ENCODE measurements around the gene C11orf24.
"Not testable (repeated sequence)": the region's sequence is repeated elsewhere in the genome, so short reads cannot be mapped to it uniquely, and the experiment has no call there.

The C11orf24 gene

GRCh38 chr11:68271781-68272608 lies at the start of gene C11orf24:
C11orf24 (minus strand) TSS chr11:68271973; CDS start chr11:68263767, 8,206 bp downstream.
- peak; percentile 95 for DNase-seq

DNA sequence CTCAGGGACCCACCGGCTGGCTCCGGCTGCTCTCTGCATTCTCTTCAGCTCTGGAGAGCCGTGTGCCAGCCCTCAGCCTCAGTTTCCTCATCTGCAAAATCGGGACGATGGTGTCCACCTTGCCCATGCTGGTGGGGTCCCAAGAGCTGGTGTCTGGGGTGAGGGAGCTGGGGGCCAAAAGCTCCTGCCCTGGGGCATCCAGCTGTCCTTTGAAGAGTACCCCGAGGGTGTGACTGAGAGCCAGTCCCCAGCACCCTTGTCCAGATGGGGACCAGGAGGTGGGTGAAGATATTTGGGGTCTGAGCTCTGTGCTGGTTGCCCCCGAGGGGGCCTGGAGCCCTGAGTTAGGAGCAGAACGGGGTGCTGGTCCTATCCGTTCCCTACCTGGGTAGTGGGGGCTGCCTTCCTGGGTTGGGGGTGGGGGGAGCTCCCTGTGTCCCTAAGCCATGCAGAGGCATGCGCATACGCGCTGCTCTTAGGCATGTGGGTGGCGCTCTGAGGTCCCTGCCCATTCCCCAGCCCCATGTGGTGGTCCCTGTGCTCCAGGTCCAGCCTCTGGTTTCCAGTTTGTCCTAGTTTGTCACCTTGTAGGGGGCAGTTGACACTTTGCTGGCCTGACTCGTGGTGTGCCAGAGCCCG lies 45.5 kb upstream of the C11orf24 start:
- no peak for DNase-seq

DNA sequence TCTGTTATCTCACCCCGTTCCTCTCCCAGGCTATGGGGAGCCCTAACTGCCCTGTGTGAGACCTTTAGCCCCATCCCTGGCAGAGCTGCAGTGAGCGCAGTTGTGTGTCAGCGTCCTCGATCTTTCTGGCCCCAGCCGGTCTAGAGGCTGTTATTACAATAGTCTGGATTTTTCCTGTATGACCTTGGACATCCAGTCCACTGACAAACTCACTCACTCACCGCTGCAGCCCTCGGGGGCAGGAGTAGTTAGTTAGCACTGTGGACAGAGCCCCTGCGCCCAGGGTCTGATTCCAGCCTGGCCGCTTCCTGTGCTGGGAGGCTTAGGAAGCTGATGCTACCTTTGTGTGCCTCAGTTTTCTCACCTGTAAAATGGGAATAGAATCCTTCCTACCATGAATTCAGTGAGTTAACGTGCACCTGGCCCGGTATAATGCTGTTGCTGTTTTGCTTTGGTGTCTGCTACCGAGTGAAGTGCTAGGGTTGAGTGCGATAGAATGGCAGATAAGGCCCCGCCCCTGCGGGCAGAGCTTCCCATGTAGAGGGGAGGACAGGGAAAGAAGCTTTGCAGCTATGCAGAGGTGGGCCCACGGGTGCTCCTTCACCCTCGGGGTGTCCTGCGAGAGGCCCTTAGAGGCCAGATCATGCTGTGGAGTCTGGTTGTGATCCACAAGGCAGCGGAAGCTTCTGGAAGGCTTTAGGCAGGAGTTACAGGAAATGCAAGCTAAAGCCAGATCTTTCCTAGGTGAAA lies 43.6 kb upstream of the C11orf24 start:
- peak; percentile 37 for DNase-seq

- peak; percentile 57 for DNase-seq
These were observed 42.7 kb upstream of the C11orf24 start for GRCh38 chr11:68314203-68315170.

DNA sequence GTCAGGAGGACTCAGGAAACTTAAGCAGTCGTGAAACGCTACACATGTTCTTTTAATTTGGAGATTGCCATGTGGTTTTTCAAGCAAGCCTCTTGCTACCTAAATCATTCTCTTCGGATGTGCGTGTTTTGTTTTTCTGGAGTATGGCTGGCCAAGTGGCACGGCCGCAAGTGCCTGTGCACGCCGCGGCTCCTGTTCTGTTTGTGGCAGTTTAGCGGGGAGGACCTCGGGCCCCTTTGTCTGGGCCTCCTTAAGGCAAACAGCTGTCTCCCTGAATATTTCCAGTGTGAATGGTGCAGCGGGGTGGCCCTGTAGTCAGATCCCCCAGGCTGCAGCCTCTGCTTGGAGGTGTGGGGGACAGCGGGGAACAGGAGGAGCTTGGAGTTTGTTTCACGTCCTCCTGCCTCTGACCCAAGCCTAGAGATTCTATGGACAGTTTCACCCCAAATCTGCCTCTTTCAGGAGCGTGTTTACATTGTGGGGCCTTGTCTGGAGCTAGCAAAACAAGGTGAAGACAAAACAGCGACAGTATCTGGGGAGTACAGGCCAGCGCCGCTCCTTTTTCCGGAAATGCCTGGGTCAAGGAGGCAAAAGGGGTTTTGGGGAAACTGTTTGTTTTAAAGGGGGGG lies 41.9 kb upstream of the C11orf24 start:
- DNase-seq: peak; percentile 39

GRCh38 chr11:68312780-68313573 lies 41.2 kb upstream of the C11orf24 start:
- DNase-seq: peak; percentile 18

DNA sequence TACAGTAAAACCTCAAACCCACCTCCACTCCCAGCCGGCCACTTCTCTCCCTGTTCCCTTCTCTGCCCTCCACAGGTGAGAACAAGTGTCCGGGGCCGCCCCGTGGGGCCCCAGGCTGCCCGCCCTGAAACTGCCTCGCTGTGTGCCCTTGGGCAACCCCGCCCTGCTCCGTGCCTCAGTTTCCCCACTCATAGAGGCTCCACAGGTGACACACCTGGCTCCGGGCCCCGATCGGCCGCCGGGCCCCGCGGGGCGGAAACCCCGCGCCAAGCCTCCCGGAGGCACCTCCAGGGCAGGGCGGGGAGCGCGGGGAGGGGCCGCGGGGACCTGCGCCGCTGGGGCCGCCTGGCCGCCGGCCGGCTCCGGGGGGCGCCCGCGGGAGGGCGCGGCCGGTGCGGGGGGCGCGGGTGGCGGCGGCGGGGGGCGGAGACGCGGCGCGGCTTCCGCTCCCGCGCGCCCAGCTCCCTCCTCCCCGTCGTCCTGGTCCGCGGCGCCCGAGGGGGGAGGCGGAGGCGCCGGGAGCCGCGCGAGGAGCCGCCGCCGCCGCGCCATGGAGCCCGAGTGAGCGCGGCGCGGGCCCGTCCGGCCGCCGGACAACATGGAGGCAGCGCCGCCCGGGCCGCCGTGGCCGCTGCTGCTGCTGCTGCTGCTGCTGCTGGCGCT lies 40.5 kb upstream of the C11orf24 start, which contains the start of gene LRP5:
TSS of gene LRP5 (plus strand) at position 475 of the 663 bp plus-strand sequence. CDS start at position 599, 124 bp downstream.
- peak; percentile 40 for DNase-seq

- DNase-seq: no peak
These were observed 39.7 kb upstream of the C11orf24 start for GRCh38 chr11:68311160-68312116.

GRCh38 chr11:68309621-68310185 lies 37.9 kb upstream of the C11orf24 start:
- no peak for DNase-seq

DNA sequence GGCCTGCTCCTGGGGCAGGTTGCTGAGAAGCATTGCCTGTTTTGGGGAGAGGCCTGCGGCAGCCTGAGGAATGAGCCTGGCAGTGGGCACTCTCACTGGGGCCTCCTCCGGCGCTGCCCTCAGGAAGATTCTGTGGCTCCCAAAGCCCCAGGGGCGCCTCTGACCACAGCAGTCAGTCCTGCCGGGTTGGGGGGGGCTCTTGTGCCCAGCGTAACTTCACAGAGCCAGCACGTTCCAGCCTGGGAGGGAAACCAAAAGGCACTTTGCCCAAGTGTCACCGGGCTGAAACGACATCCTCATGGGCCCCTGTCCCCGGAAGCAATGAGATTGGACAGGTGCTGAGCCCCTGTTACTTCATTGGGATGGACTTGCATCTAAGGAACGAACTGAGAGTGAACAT lies 36.3 kb upstream of the C11orf24 start:
- DNase-seq: no peak

DNA sequence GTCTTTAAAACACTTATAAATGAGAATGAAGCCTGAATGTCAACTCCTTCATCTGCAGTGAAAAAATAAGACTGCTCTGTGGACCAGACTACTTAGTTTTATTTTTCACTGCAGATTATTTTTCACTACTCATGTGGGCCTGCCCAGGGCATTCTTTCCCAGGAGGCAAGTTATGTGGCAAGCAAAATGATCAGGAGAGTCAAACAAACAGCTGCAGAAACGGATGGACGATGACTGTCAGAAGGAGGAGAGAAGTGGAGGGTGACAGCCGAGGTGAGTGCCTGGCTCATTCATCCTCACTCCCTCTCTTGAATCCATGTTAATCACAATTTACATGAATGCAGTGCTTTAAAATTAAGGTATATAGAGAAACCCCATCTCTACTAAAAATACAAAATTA lies 34.9 kb upstream of the C11orf24 start:
- no peak for DNase-seq

DNA sequence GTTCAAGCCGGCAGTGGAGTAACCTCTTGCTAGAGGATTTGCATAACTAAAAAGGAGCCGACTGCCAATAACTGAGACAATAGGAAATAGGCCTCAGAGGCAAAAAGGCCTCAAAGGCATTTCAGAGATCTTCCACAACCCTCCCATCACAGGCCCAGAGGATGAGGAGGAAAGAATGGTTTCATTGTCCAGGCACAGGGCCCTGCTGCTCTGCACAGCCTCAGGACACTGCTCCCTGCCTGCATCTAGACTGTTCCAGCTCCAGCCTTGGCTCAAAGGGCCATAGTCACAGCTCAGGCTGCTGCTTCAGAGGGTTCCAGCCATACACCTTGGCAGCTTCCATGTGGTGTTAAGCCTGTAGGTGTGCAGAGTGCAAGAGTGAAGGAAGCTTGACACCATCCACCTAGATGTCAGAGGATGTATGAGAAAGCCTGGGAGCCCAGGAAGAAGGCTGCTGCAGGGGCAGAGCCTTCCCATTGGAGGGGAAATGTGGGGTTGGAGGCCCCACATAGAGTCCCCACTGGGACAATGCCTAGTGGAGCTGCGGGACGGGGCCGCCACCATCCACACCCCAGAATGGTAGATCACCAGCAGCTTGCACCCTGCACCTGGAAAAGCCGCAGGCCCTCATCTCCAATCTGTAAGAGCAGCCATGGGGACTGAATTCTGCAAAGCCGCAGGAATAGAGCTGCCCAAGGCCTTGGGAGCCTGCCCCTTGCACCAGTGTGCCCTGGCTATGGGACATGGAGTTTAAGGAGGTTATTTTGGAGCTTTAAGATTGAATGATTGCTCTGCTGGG lies 32.4 kb upstream of the C11orf24 start:
- no peak for DNase-seq

GRCh38 chr11:68303083-68303482 lies 31.3 kb upstream of the C11orf24 start:
- DNase-seq: no peak

GRCh38 chr11:68302670-68303069 lies 30.9 kb upstream of the C11orf24 start:
- DNase-seq: peak; percentile 52

DNA sequence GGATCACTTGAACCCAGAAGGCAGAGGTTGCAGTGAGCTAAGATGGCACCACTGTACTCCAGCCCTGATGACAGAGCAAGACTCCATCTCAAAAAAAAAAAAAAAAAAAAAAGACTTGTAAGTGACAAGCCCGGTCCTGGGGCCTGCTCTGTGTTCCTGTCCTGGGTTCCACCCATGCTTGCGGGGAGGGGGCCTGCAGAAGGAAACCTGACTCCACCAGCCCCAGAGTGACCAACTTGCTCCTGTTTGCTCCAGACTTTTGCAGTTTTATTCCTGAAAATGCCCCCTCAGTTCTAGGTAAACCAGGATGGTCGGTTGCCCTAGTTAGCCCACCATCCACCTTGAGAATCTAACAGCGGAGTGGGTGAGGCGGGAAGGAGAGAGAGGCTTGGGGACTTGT lies 30.5 kb upstream of the C11orf24 start:
- DNase-seq: no peak

DNA sequence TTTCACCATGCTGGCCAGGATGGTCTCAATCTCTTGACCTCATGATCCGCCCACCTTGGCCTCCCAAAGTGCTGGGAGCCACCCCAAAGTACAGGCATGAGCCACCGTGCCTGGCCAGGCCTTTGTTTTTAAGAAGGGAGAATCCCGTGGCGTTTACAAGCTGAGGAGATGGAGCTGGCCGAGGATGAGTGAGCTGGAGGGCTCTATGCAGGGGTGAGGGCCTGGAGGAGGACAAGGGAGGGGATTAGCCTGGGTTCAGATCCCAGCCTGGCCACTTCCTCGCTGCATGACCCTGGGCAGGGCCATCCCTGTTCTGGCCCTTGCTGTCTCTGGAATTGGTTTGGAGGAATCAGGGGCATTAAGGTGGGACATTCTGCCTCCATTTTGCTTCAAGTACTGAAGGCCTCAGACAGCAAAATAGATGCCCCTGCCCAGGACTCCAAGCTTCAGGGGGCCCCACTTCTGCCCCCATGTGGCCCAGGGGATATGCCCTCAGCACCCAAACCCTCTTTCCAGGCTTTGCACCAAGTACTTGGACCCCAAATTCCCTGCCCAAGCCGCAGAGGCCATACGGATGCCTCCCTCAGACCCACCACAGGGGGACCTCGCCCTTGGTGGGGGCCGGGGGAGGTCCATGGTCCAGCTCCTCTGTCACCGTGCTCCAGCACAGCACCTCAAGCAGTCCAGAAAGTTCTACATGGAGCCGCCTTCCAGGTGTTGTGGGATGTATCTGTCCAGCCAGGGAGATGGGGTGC lies 28.5 kb upstream of the C11orf24 start:
- DNase-seq: no peak

- not testable (repeated sequence) for DNase-seq
These were observed 27.7 kb upstream of the C11orf24 start for GRCh38 chr11:68299517-68299879.
